Activated CD4-positive, alpha-beta T cell treated with anti-CD3 and anti-CD28 coated beads, Interleukin-2, amount 50 U/mL, for 1 hour (primary cell): ENCODE measurements around the gene PTTG1IP.

Experiments used
- DNase-seq: peaks from one replicate; pipeline ENCODE4 v3.0.0-alpha.2; 2020

PTTG1IP gene

DNA sequence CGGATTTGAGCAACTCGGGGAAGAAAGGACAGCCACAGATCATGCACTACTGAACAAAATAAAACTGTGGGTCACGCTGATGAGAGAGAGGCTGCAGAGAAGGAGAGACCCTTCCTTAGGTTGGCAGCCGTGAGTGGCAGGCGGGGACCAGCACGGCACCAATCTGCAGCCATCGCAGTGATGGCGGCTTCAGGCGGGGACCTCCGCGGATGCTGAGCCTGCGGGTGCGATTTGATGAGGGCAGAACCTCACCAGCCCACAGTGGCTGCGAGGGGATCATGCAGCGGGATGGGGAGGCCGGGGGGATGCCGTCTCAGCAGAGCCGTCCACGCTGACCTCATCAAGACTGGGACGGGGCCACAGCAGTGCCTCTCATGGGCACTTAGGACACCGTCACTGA lies 35.4 kb upstream of the PTTG1IP start:
- no peak for DNase-seq

- DNase-seq: no peak
Observed at GRCh38 chr21:44907966-44908895, 34.7 kb upstream of the PTTG1IP start.

- no peak for DNase-seq
Observed at GRCh38 chr21:44907225-44907965, 33.9 kb upstream of the PTTG1IP start.

DNA sequence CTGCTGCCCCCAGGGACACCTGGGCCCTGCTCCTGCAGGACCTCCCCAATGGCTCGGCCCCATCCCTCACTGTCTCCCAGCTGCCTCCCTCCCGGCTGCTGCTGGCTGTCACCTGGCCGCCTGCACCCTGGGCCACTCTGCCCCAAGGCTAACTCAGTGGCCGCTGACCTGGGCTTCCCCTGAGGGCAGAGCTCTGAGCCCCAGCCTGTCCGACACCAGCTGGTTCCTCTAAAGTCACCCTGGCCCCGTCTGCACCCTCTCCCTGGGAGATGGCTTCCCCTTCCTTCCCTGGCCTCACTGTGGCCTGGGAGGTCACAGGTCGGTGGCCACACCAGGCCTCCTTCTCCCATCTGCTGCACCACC lies 32.2 kb upstream of the PTTG1IP start:
- no peak for DNase-seq

DNA sequence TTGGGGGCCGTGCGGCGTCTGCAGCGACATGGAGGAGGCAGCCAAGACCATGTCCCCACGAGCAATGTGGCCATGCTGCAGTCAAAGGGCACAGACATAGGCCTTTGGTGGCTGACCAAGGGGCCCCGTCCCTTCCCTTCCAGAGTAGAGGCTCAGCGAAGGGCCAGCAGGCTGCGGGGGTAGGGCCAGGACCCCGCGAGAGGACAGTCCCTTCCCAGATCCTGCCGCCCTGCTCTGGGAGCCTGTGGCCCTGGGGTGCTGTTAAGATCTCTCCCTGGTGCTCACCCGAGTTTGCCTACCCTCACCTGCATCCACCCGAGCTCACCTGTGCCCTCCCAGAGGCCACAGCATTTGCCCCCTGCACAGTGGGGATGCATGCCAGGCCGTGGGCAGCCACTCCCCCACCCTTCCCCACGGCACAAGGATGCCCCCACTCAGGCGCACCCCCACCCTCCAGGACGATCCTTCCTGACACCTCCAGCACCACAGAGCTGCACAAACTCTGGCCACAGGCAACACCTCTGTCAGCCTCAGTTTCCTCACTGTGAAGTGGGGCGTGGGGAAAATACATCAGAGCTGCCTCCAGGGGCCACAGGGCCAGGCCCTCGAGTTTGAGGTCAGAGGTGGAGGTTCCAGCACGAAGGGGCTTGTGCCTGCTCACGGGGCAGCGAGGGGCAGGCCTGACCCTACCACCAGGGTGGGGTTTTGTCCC lies 31.7 kb upstream of the PTTG1IP start:
- no peak for DNase-seq

- no peak for DNase-seq
Observed at GRCh38 chr21:44904141-44904923, 30.8 kb upstream of the PTTG1IP start.

DNA sequence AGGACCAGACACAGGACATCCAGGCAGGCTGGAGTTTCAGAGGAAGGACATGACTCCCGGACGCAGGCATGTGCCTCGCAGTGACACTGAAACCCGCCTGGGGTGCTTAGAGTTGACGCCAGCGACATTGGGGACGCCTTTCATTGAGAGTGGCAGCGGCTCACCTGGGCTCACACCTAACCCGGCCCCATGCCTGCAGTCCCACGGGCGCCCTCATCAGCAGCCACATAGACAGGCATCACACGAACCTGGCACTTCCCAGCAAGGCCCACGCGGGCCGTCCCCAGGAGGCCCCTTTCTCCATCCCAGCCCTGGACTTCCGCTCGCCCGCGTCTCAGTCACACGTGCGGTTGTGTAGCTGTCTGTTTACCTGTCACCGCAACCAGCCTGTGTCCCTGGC lies 30.2 kb upstream of the PTTG1IP start:
- DNase-seq: no peak

- DNase-seq: no peak
Observed at GRCh38 chr21:44903050-44903685, 29.7 kb upstream of the PTTG1IP start.

DNA sequence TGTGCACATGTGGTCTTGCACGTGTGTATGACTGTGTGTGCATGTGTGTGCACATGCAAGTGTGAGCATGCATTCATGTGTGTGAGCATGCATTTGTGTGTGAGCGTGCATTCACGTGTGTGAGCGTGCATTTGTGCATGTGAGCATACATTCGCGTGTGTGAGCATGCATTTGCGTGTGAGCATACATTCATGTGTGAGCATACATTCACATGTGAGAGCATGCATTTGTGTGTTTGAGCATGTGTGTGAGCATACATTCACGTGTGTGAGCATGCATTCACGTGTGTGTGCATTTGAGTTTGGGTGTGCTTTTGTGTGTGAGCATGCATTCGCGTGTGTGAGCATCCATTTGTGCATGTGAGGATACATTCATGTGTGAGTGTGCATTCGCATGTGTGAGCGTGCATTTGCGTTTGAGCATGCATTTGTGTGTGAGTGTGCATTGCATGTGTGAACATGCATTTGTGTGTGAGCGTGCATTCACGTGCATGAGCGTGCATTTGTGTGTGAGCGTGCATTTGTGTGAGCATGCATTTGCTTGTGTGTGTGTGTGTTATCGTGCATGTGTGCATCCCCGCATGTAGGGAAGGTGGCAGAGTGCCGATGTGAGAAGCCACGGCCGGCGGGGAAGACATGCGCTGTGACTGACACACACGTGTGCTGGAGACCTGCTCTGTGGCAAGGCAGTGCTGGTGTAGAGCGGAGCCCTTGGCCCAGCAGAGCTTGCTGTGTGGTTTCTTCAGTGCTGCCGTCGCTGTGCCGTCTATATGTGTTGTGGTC lies 29.0 kb upstream of the PTTG1IP start:
- no peak for DNase-seq

- no peak for DNase-seq
Observed at GRCh38 chr21:44901391-44902074, 28.0 kb upstream of the PTTG1IP start.

GRCh38 chr21:44900559-44901251 lies 27.2 kb upstream of the PTTG1IP start:
- no peak for DNase-seq

GRCh38 chr21:44899768-44900558 lies 26.5 kb upstream of the PTTG1IP start:
- no peak for DNase-seq

GRCh38 chr21:44898851-44899767 lies 25.6 kb upstream of the PTTG1IP start:
- no peak for DNase-seq

DNA sequence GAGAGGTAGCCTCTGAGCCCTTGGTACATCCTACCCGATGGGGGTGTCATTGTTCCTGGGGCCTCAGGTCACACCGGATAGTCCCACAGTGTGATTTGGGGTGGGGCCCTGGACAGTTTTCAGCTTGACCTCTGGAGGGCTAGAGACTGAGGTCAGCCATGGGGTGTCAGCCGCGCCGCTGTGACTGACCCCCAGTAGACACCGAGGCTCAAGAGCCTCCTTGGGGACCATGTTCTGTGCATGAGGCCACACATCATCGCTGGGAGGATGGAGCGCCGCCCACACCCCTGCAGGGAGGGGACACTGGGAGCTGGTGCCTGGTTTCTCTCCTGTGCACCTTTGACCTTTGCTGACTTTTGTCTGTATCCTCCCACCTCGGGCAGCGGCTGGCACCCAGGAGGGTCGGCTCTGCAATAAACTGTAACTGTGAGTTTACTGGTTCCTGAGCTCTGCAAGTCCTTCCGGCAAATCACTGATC lies 24.6 kb upstream of the PTTG1IP start:
- no peak for DNase-seq

DNA sequence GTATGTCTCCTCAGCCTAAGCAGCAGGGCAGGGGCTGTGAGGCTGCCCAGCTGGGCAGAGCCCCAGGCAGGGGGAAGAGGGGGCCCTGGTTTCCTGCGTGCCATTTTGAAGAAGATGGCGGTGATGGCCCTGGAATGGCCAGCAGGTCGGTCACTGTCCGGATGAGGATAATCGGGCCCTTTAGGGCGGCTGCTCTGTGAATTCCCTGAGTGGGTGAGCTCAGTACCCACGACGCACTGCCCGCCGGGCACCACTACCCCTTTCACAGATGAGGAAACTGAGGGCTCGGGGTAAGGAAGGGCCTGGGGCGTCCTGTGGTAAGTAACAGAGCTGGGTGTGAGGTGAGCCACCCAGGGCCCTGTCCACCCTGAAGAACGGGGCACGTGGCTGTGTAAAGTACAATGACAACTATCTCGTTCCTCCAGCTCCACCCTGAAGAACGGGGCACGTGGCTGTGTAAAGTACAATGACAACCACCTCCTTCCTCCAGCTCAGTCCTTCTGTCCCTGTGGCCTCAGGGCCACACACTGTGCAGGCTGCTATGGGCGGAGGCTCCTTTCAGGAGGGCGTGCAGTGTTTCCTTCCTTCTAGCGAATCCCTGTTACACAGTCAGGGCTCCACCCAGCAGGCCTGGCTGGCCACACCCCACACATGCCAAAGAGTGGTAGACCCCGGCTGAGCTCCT lies 24.0 kb upstream of the PTTG1IP start:
- DNase-seq: no peak

GRCh38 chr21:44896561-44897286 lies 23.2 kb upstream of the PTTG1IP start:
- no peak for DNase-seq

DNA sequence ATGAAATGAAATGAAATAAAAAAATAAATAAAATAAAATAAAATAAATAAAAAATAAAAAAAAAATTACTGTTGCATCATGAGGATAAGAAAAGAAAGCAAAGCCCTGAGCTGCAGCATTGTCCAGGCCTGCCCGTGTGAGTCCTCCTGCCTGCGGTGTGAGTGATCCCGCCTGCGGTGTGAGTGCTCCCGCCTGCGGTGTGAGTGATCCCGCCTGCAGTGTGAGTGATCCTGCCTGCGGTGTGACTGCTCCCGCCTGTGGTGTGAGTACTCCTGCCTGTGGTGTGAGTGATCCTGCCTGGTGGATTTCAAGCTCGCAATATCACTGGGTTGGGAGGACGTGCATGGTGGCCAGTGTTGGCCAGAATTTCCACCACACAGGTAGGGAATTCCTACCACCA lies 22.4 kb upstream of the PTTG1IP start:
- no peak for DNase-seq
